ENCODE results near the gene METRNL.
"Not testable (repeated sequence)": the region's sequence is repeated elsewhere in the genome, so short reads cannot be mapped to it uniquely, and the experiment has no call there.

The METRNL gene

DNA sequence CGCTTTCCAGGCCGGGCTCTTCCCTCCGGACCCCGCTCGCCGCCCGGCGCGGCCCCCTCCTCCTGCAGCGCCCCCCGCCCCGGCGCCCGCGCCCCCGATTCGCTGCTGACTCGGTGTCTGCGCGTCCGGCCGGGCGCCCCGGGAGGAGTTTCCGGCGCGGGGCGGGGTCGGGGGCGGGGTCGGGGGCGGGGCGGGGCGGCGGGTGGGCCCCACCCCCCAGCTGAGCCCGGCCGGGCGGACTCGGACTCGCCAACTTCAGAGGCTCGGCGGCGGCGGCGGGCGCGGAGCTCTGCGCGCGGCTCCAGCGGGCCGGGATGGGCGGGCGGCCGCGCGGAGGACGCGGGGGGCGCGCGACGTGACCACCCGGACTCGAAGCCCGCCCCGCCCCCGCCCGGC, at the start of gene METRNL:
Gene METRNL (plus strand): TSS at position 258 of the 396 bp plus-strand sequence. CDS start 207 bp downstream, outside the sequence.
- Histone ChIP-seq H3K4me1 (peaks cover 43 to 60% (median 51%) of the 10 kb centered on the region in 10 experiments), H3K9ac (peak within 1 kb of the TSS; percentile 68 to 98 (median 82)), H3K27ac (peak within 1 kb of the TSS; percentile 28 to 92 (median 75); a peak in 20 of 22 replicates), H3K27me3 (peaks cover 48 to 90% (median 86%) of the 10 kb centered on the region in 11 experiments), H3K4me2 (peak within 1 kb of the TSS; percentile 93 to 100 (median 99)), H4K20me1 (peaks cover 35 to 60% (median 46%) of the 10 kb centered on the region in 11 experiments), H3K4me3 (peak within 1 kb of the TSS; percentile 66 to 97 (median 76)), H3K36me3 (peaks cover 0 to 35% (median 0%) of the 10 kb centered on the region in 11 experiments; a peak in 7 of 22 replicates), H3K9me3 (replicated peaks in 1 of 11) (no peaks in the 10 kb centered on the region)
- no peak for TF ChIP-seq Cebpa-rat (IDR thresholded peaks at IDR 0.05)

DNA sequence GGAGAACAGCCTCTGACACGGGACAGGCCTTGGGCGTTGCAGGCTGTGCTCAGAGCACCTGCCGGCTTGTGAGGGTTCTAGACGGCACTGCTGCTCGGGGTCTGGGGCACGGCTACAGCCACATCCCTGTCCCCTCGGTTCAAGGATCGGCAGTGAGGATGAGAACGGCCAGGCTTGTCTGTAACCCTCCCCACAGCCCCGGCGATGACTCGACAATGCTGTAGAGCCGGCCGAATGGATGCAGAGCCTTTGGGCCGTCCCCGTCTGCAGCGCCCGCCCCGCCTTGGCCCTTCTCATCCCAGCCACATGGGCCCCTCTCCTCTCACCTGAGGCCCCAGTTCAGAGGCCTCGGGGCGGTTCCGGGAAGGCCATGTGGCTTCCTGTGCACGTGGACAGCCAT, 49.0 kb upstream of the METRNL start:
- Histone ChIP-seq H3K27me3 (no peaks in the 10 kb centered on the region), H3K27ac (no peak overlapping the region), H3K9me3 (replicated peaks in 1 of 11) (peaks cover 7 to 25% (median 16%) of the 10 kb centered on the region in 11 experiments; a peak in 19 of 22 replicates), H3K9ac (no peak overlapping the region), H3K4me1 (no peaks in the 10 kb centered on the region), H3K4me2 (no peak overlapping the region), H3K4me3 (no peak overlapping the region), H4K20me1 (peaks cover 0 to 21% (median 0%) of the 10 kb centered on the region in 11 experiments; a peak in 2 of 22 replicates), H3K36me3 (peaks cover 3 to 37% (median 24%) of the 10 kb centered on the region in 11 experiments; a peak in 21 of 22 replicates)
- TF ChIP-seq Cebpa-rat (IDR thresholded peaks at IDR 0.05), result no peak

DNA sequence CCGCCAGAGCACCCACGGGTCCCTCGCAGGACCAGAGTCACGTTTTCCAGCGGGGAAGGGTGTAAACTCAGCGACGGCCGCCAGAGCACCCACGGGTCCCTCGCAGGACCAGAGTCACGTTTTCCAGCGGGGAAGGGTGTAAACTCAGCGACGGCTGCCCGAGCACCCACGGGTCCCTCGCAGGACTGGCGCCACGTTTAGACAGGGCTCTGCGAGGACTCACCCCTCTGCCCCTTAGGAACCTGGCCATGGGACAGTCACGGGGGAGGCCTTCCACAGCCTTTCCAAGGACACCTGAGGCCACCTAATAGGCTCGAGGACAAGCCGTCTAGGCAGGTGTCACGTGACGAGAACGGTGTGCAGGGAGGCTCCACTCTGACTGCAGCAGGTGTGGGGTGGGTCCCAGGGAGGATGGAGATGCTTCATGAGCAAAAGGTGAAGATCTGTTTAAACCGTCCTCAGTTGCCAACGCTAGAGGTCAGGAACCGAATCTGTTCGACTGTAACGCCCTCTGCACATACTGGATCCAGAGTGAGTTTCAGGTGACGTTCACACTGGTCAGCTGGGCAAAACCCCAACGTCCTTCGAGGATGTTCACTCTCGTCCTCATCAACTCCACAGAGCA, 48.0 kb upstream of the METRNL start:
- H3K9ac ChIP-seq, result no peak overlapping the region
- H3K4me1 ChIP-seq, result no peaks in the 10 kb centered on the region
- no peak overlapping the region for H3K4me2 ChIP-seq
- no peak overlapping the region for H3K4me3 ChIP-seq
- no peak overlapping the region for H3K27ac ChIP-seq
- peaks cover 7 to 32% (median 22%) of the 10 kb centered on the region in 11 experiments; a peak in 19 of 22 replicates for H3K9me3 ChIP-seq (replicated peaks in 1 of 11)
- H3K36me3 ChIP-seq, result peaks cover 10 to 46% (median 31%) of the 10 kb centered on the region in 11 experiments; a peak in 21 of 22 replicates
- TF ChIP-seq Cebpa-rat (IDR thresholded peaks at IDR 0.05), result no peak
- no peaks in the 10 kb centered on the region for H3K27me3 ChIP-seq
- H4K20me1 ChIP-seq, result peaks cover 0 to 14% (median 0%) of the 10 kb centered on the region in 11 experiments; a peak in 2 of 22 replicates

GRCh38 chr17:83031946-83032451, 47.4 kb upstream of the METRNL start:
- not testable (repeated sequence) for H3K4me3 ChIP-seq, H3K4me1 ChIP-seq, H3K27me3 ChIP-seq, H4K20me1 ChIP-seq, H3K4me2 ChIP-seq, H3K9ac ChIP-seq, H3K27ac ChIP-seq
- peaks cover 7 to 32% (median 22%) of the 10 kb centered on the region in 11 experiments; a peak in 19 of 22 replicates for H3K9me3 ChIP-seq (replicated peaks in 1 of 11)
- H3K36me3 ChIP-seq, result peaks cover 12 to 52% (median 35%) of the 10 kb centered on the region in 11 experiments

GRCh38 chr17:83032781-83033180, 46.6 kb upstream of the METRNL start:
- peaks cover 20 to 60% (median 42%) of the 10 kb centered on the region in 11 experiments for H3K36me3 ChIP-seq
- no peak for TF ChIP-seq Cebpa-rat (IDR thresholded peaks at IDR 0.05)
- peaks cover 7 to 32% (median 22%) of the 10 kb centered on the region in 11 experiments; a peak in 19 of 22 replicates for H3K9me3 ChIP-seq (replicated peaks in 1 of 11)
- H3K4me1 ChIP-seq, result no peaks in the 10 kb centered on the region
- no peak overlapping the region for H3K9ac ChIP-seq
- H4K20me1 ChIP-seq, result peaks cover 0 to 14% (median 0%) of the 10 kb centered on the region in 11 experiments; a peak in 1 of 22 replicates
- H3K27ac ChIP-seq, result no peak overlapping the region
- H3K27me3 ChIP-seq, result no peaks in the 10 kb centered on the region
- no peak overlapping the region for H3K4me2 ChIP-seq
- no peak overlapping the region for H3K4me3 ChIP-seq

DNA sequence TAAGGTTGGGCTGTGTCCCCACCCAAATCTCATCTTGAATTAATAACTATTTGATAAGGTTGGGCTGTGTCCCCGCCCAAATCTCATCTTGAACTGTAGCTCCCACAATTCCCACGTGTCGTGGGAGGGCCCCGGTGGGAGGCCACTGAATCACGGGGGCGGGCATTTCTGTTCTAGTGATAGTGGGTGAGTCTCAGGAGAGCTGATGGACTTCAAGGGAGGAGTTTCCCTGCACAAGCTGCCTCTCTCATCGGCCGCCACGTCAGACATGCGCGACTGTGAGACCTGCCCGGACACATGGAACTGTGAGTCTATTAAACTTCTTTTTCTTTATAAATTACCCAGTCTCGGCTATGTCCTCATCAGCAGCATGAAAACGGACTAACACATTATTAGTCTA, 44.9 kb upstream of the METRNL start:
- H4K20me1 ChIP-seq, result peaks cover 0 to 14% (median 0%) of the 10 kb centered on the region in 11 experiments; a peak in 1 of 22 replicates
- H3K27ac ChIP-seq, result no peak overlapping the region
- peaks cover 7 to 33% (median 22%) of the 10 kb centered on the region in 11 experiments; a peak in 19 of 22 replicates for H3K9me3 ChIP-seq (replicated peaks in 1 of 11)
- no peak overlapping the region for H3K9ac ChIP-seq
- H3K27me3 ChIP-seq, result no peaks in the 10 kb centered on the region
- no peak overlapping the region for H3K4me3 ChIP-seq
- TF ChIP-seq Cebpa-rat (IDR thresholded peaks at IDR 0.05), result no peak
- no peaks in the 10 kb centered on the region for H3K4me1 ChIP-seq
- H3K36me3 ChIP-seq, result peaks cover 22 to 64% (median 45%) of the 10 kb centered on the region in 11 experiments
- no peak overlapping the region for H3K4me2 ChIP-seq

DNA sequence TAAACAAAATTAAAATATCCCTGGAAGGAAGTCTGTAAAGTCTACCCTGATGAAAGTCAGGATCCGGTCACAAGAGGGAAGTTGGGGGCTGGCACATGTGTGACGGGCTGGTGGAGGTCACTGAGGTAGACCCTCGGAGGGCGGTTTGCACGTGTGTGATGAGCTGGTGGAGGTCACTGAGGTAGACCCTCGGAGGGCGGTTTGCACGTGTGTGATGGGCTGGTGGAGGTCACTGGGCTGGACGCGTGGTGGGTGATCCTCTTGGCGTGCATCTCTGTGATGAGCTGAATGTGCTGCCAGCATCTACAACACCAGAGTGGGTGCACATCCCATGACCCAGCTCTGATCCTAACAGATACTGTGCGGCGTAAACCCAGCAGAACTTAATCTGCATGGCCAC, 43.7 kb upstream of the METRNL start:
- Histone ChIP-seq H3K4me2 (no peak overlapping the region), H3K27ac (no peak overlapping the region), H3K4me1 (no peaks in the 10 kb centered on the region), H3K27me3 (no peaks in the 10 kb centered on the region), H4K20me1 (peaks cover 0 to 7% (median 0%) of the 10 kb centered on the region in 11 experiments; a peak in 1 of 22 replicates), H3K4me3 (no peak overlapping the region), H3K9me3 (replicated peaks in 1 of 11) (peaks cover 19 to 45% (median 34%) of the 10 kb centered on the region in 11 experiments), H3K9ac (no peak overlapping the region), H3K36me3 (peaks cover 22 to 74% (median 57%) of the 10 kb centered on the region in 11 experiments)
- no peak for TF ChIP-seq Cebpa-rat (IDR thresholded peaks at IDR 0.05)

GRCh38 chr17:83036193-83036592, 43.2 kb upstream of the METRNL start:
- Histone ChIP-seq H3K27me3 (no peaks in the 10 kb centered on the region), H3K36me3 (peaks cover 23 to 79% (median 61%) of the 10 kb centered on the region in 11 experiments), H3K9me3 (replicated peaks in 1 of 11) (peaks cover 24 to 50% (median 39%) of the 10 kb centered on the region in 11 experiments), H3K4me3 (no peak overlapping the region), H3K4me2 (no peak overlapping the region), H3K27ac (no peak overlapping the region), H3K4me1 (no peaks in the 10 kb centered on the region), H4K20me1 (0 out of 22 replicates have a peak, but pooled peaks cover 0 to 6% (median 0%) of the 10 kb centered on the region in 11 experiments), H3K9ac (no peak overlapping the region)
- TF ChIP-seq Cebpa-rat (IDR thresholded peaks at IDR 0.05), result no peak

- no peak overlapping the region for H3K9ac ChIP-seq
- H3K4me2 ChIP-seq, result no peak overlapping the region
- H3K4me3 ChIP-seq, result no peak overlapping the region
- no peak for TF ChIP-seq Cebpa-rat (IDR thresholded peaks at IDR 0.05)
- H3K4me1 ChIP-seq, result no peaks in the 10 kb centered on the region
- peaks cover 29 to 54% (median 43%) of the 10 kb centered on the region in 11 experiments for H3K9me3 ChIP-seq (replicated peaks in 1 of 11)
- H3K27ac ChIP-seq, result no peak overlapping the region
- no peaks in the 10 kb centered on the region for H3K27me3 ChIP-seq
- H3K36me3 ChIP-seq, result peaks cover 28 to 79% (median 65%) of the 10 kb centered on the region in 11 experiments
- 0 out of 22 replicates have a peak, but pooled peaks cover 0 to 6% (median 0%) of the 10 kb centered on the region in 11 experiments for H4K20me1 ChIP-seq
Measured at GRCh38 chr17:83036666-83037065, 42.7 kb upstream of the METRNL start.

Data from BLaER1 treated with 17β-estradiol and CSF1 and Interleukin-3, amounts not matched to agents 10 nM and 100 nM (cell line).